ENCODE results near the gene AFAP1.

AFAP1 gene

DNA sequence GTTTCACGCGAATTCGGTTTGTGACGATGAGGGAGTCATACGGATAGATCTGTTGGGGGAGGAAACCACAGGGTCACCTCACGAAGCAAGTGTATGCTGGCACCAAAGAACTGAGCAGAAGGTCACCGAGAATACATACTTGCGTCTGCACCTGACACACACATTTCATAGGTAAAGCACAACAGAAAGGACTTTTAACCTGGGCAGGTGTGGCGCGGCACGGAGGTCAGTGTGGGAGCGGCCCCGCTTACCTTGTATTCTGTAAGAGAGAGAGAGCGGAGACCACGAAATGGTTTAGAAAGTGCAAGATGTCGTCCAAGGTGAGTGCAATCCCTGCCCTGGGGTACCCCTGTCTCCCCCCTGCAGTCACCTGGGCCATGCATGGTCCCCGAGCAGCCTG is 43.6 kb upstream of the AFAP1 start:
- H3K4me3 ChIP-seq (replicated peaks; ENCODE audit: low read depth, low read length), result no peak overlapping the region
- TF ChIP-seq, protein P1, sequence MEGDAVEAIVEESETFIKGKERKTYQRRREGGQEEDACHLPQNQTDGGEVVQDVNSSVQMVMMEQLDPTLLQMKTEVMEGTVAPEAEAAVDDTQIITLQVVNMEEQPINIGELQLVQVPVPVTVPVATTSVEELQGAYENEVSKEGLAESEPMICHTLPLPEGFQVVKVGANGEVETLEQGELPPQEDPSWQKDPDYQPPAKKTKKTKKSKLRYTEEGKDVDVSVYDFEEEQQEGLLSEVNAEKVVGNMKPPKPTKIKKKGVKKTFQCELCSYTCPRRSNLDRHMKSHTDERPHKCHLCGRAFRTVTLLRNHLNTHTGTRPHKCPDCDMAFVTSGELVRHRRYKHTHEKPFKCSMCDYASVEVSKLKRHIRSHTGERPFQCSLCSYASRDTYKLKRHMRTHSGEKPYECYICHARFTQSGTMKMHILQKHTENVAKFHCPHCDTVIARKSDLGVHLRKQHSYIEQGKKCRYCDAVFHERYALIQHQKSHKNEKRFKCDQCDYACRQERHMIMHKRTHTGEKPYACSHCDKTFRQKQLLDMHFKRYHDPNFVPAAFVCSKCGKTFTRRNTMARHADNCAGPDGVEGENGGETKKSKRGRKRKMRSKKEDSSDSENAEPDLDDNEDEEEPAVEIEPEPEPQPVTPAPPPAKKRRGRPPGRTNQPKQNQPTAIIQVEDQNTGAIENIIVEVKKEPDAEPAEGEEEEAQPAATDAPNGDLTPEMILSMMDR (IDR thresholded peaks at IDR 0.05; ENCODE audit: low read length, missing control alignments), result no peak
- DNase-seq (ENCODE audit: low read depth), result no peak

DNA sequence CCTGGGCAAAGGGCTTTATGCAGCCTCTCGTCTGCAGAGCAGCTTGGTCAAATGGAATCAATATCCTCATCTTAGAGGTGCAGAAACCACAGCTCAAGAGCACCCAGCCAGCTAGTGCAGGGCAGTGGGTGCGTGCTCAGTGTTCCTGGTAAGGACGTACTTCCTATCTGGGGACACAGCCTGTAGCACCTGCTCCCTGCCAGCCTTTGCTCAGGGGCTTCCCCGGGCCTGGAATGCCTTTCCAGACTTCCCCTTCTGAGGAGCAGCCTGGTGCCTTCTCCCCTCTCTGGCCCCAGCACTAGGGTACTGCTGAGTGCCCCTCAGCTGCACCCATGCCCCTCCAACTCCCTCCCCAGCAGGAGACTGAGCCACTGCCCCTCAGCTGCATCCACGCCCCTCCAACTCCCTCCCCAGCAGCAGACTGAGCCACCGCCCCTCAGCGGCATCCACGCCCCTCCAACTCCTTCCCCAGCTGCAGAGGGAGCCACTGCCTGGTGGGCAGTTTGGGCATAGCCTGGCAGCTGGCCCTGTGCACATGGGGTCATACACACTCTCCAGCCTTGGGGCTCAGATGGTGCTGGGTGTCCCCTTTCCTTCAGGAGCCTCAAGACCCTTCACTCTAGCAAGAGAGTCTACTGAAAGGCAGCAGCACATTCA is 42.2 kb upstream of the AFAP1 start:
- TF ChIP-seq, protein P1 (IDR thresholded peaks at IDR 0.05; ENCODE audit: low read length, missing control alignments), result no peak
- no peak for DNase-seq (ENCODE audit: low read depth)
- no peak overlapping the region for H3K4me3 ChIP-seq (replicated peaks; ENCODE audit: low read depth, low read length)

DNA sequence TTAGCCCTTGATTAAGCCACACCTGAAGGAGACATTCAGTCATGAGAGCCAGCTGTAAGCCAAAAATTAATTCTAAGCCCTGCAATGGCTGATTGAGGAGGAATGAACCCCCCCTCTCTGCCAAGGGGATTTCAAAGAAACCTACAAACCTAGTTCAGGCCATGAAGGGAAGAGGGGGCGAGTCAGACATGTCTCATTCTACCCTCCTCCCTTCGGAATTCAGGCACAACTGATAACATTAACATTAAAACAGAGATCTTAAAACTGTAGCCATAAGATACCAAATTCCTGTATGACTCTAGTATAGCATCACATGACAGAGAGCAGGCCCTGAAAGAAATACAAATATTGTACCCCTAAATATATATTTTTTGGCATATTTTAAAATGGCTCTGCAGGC is 40.4 kb upstream of the AFAP1 start:
- DNase-seq (ENCODE audit: low read depth), result no peak

DNA sequence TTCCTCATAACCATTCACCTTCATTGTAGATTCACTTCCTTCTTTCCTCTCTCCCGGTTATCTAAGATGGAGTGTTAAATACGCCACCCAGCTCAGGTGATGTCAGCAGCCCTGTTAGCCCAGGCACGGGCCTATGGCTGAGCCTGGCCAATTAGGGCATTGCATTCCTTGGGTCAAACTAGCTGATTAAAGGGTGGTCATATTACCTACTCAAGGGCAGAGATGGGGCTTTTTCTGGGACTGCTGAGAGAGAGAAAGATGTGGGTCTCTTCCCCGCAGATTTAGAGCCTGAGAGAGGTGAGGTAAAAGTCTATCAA is 39.9 kb upstream of the AFAP1 start:
- no peak for DNase-seq (ENCODE audit: low read depth)
- TF ChIP-seq, protein P1 (IDR thresholded peaks at IDR 0.05; ENCODE audit: low read length, missing control alignments), result no peak
- H3K4me3 ChIP-seq (replicated peaks; ENCODE audit: low read depth, low read length), result no peak overlapping the region

More for the DNA sequence above, 40.4 kb upstream of the AFAP1 start:
- H3K4me3 ChIP-seq (replicated peaks; ENCODE audit: low read depth, low read length), result no peak overlapping the region
- TF ChIP-seq, protein P1 (IDR thresholded peaks at IDR 0.05; ENCODE audit: low read length, missing control alignments), result no peak

GRCh38 chr4:7978907-7979651 is 39.4 kb upstream of the AFAP1 start:
- DNase-seq (ENCODE audit: low read depth), result no peak
- no peak overlapping the region for H3K4me3 ChIP-seq (replicated peaks; ENCODE audit: low read depth, low read length)
- TF ChIP-seq, protein P1 (IDR thresholded peaks at IDR 0.05; ENCODE audit: low read length, missing control alignments), result no peak

- TF ChIP-seq, protein P1 (IDR thresholded peaks at IDR 0.05; ENCODE audit: low read length, missing control alignments), result no peak
- DNase-seq (ENCODE audit: low read depth), result no peak
- no peak overlapping the region for H3K4me3 ChIP-seq (replicated peaks; ENCODE audit: low read depth, low read length)
These were observed 38.8 kb upstream of the AFAP1 start for GRCh38 chr4:7978489-7978888.

DNA sequence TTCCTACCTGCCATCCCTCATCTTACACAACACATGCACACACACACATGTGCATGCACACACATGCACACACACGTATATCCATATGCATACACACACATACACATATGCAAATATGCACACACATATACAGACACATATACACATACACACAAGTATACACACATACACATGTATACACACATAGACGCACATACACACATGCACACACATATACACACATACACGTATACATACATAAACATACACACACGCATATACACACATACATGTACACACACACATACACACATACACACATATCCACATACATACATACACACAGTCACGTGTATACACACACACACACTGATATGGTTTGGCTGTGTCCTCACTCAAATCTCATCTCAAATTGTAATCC is 37.0 kb upstream of the AFAP1 start:
- TF ChIP-seq, protein P1 (IDR thresholded peaks at IDR 0.05; ENCODE audit: low read length, missing control alignments), result no peak
- no peak overlapping the region for H3K4me3 ChIP-seq (replicated peaks; ENCODE audit: low read depth, low read length)
- DNase-seq (ENCODE audit: low read depth), result no peak

Measured in fibroblast of pulmonary artery (primary cell).